Esophagus muscularis mucosa (tissue), 4 donors: Measurements from ENCODE around the gene SLC5A1. TPM values are rescaled to one million over a fixed set of nuclear protein-coding genes. Genes with fewer than 3 reads are reported as not detected.

Experiments
- DNase-seq: peaks from one replicate; pipeline ENCODE4 v3.0.0-alpha.2; 2017; ENCODE audit errors: extremely low spot score
- H3K27ac ChIP-seq, 4 donors: fragments of 200-600 bp; sonication (generic); replicated peaks in 1 of 4; 1 replicate in 3 of 4; 2 replicates in 1 of 4; pipeline ENCODE4 v1.5.1; 2016 to 2019; ENCODE audit warnings: mild to moderate bottlenecking in 1 of 4
- H3K27me3 ChIP-seq, 4 donors: fragments of 200-600 bp; sonication (generic); one replicate each; pipeline versions ENCODE4 v1.5.1 to v1.6.0; 2016 to 2019
- H3K36me3 ChIP-seq, 4 donors: fragments of 200-600 bp; sonication (generic); one replicate each; pipeline ENCODE4 v1.5.1; 2016 to 2019
- H3K4me1 ChIP-seq, 4 donors: fragments of 200-600 bp; sonication (generic); one replicate each; pipeline ENCODE4 v1.5.1; 2016 to 2019
- H3K4me3 ChIP-seq, 4 donors: fragments of 200-600 bp; sonication (generic); 1 replicate in 2 of 4; 2 replicates in 2 of 4; pipeline ENCODE4 v1.5.1; 2016 to 2019; ENCODE audit warnings: mild to moderate bottlenecking in 4 of 4, moderate library complexity in 1 of 4
- H3K9me3 ChIP-seq, 4 donors: fragments of 200-600 bp; sonication (generic); 1 replicate in 3 of 4; 2 replicates in 1 of 4; pipeline ENCODE4 v1.5.1; 2016 to 2019
- CTCF ChIP-seq, 3 experiments: fragments of 200-600 bp in 2 of 3; fragments of 450-650 bp in 1 of 3; sonication (generic) in 2 of 3; IDR thresholded peaks; one replicate each; pipeline ENCODE4 v1.5.1; 2017 to 2019; ENCODE audit warnings: antibody characterized with exemption in 3 of 3, mild to moderate bottlenecking in 2 of 3, moderate library complexity in 1 of 3
- EP300 ChIP-seq: sonication (generic); formaldehyde crosslinking; IDR thresholded peaks from one replicate; pipeline ENCODE4 v1.6.1; 2017; ENCODE audit warnings: antibody characterized with exemption
- POLR2A ChIP-seq: fragments of 450-650 bp; IDR thresholded peaks from one replicate; pipeline ENCODE4 v1.6.1; 2017; ENCODE audit warnings: antibody characterized with exemption, moderate library complexity, mild to moderate bottlenecking, low read depth
- POLR2AphosphoS5 ChIP-seq, 2 donors: sonication (generic); formaldehyde crosslinking; IDR thresholded peaks; one replicate each; pipeline ENCODE4 v1.6.1; 2017; ENCODE audit warnings: antibody characterized with exemption in 2 of 2
- WGBS: methylation state at CpG from one replicate; pipeline ENCODE4 v1.1.5; 2018; 5-methylcytosine and 5-hydroxymethylcytosine counted together
- intact Hi-C: fragments of 100-400 bp; cut with DNase I; formaldehyde crosslinking; loops from one replicate; pipeline ENCODE4 v1.15.1; 2023
- total RNA-seq, 4 donors: library from RNA; depleted of rRNA; stranded (reverse); fragments of >200 nt; gene quantifications; one replicate each; pipeline versions ENCODE4 v1.1.0 to v1.2.1, GENCODE V29; 2016

SLC5A1 gene
- total RNA-seq, 4 donors from 2014 or later, result 0.11 TPM; not detected in 3

GRCh38 chr22:32073262-32073661, 30.2 kb downstream of the SLC5A1 start:
- no peaks in the 10 kb centered on the region for H3K9me3 ChIP-seq
- no peak overlapping the region for H3K4me3 ChIP-seq
- intact Hi-C loops, result no loop called here
- H3K27ac ChIP-seq, result no peak overlapping the region
- H3K4me1 ChIP-seq, result peaks cover 0 to 11% (median 0%) of the 10 kb centered on the region in 4 donors
- H3K36me3 ChIP-seq, result peaks cover 0 to 18% (median 0%) of the 10 kb centered on the region in 4 donors
- TF ChIP-seq EP300, result no peak
- TF ChIP-seq CTCF (IDR thresholded peaks at IDR 0.05), result no peak
- TF ChIP-seq POLR2AphosphoS5 (IDR thresholded peaks at IDR 0.05), result no peak
- no peak for TF ChIP-seq POLR2A
- H3K27me3 ChIP-seq, result peaks cover 0 to 27% (median 0%) of the 10 kb centered on the region in 4 donors
- DNase-seq, result peak; percentile 21
- WGBS, result 90% methylated on average over 7 of the region's 7 CpGs

- no peak for TF ChIP-seq POLR2AphosphoS5 (IDR thresholded peaks at IDR 0.05)
- TF ChIP-seq EP300, result no peak
- peak; percentile 74 for DNase-seq
- Histone ChIP-seq H3K27ac (no peak overlapping the region), H3K27me3 (peaks cover 0 to 27% (median 0%) of the 10 kb centered on the region in 4 donors), H3K4me1 (peaks cover 0 to 15% (median 0%) of the 10 kb centered on the region in 4 donors), H3K4me3 (no peak overlapping the region), H3K36me3 (peaks cover 0 to 11% (median 0%) of the 10 kb centered on the region in 4 donors), H3K9me3 (no peaks in the 10 kb centered on the region)
- WGBS, result 76% methylated on average over 5 of the region's 5 CpGs
- intact Hi-C loops, result no loop called here
These were observed 30.8 kb downstream of the SLC5A1 start for GRCh38 chr22:32073823-32074380.

- intact Hi-C loops, result no loop called here
- H3K9me3 ChIP-seq, result no peaks in the 10 kb centered on the region
- 77% methylated on average over 10 of the region's 10 CpGs for WGBS
- peak; percentile 74 for DNase-seq
- peaks cover 0 to under 1% (median 0%) of the 10 kb centered on the region in 4 donors for H3K36me3 ChIP-seq
- no peak for TF ChIP-seq POLR2A
- no peak for TF ChIP-seq POLR2AphosphoS5 (IDR thresholded peaks at IDR 0.05)
- TF ChIP-seq CTCF (IDR thresholded peaks at IDR 0.05), result no peak
- TF ChIP-seq EP300, result no peak
- no peak overlapping the region for H3K4me3 ChIP-seq
- peaks cover 0 to 28% (median 4%) of the 10 kb centered on the region in 4 donors for H3K4me1 ChIP-seq
- peaks cover 0 to 23% (median 0%) of the 10 kb centered on the region in 4 donors for H3K27me3 ChIP-seq
- H3K27ac ChIP-seq, result no peak overlapping the region
These were observed 33.1 kb downstream of the SLC5A1 start for GRCh38 chr22:32075997-32076760.

- WGBS, result 35% methylated on average over 6 of the region's 6 CpGs
- H3K36me3 ChIP-seq, result no peaks in the 10 kb centered on the region
- intact Hi-C loops, result no loop called here
These were observed 33.7 kb downstream of the SLC5A1 start for GRCh38 chr22:32076761-32077084.

More at GRCh38 chr22:32076761-32077084, 33.7 kb downstream of the SLC5A1 start:
- TF ChIP-seq CTCF (IDR thresholded peaks at IDR 0.05) (no peak), POLR2AphosphoS5 (IDR thresholded peaks at IDR 0.05) (no peak), POLR2A (no peak), EP300 (no peak)
- Histone ChIP-seq H3K27ac (no peak overlapping the region), H3K4me1 (peaks cover 0 to 28% (median 4%) of the 10 kb centered on the region in 4 donors), H3K4me3 (no peak overlapping the region), H3K9me3 (no peaks in the 10 kb centered on the region), H3K27me3 (peaks cover 0 to 19% (median 0%) of the 10 kb centered on the region in 4 donors)
- DNase-seq, result peak; percentile 57
